Astrocyte of the spinal cord (primary cell): ENCODE measurements around the gene MGST1.
"Not testable (repeated sequence)": the region's sequence is repeated elsewhere in the genome, so short reads cannot be mapped to it uniquely, and the experiment has no call there.

ENCODE experiments used
- DNase-seq: peaks from one replicate; pipeline ENCODE4 v3.0.0; 2011; ENCODE audit warnings: low read depth, low spot score
- H3K4me3 ChIP-seq: 2 replicates; pipeline ENCODE4 v1.5.1; 2011; ENCODE audit warnings: low read depth, mild to moderate bottlenecking, low read length, moderate library complexity
- in situ Hi-C: cut with HindIII; loops from 2 replicates; pipeline ENCODE4 v1.10.0; 2017; ENCODE audit warnings: low sequenced_read_pairs
- TF ChIP-seq, protein P1 (sequence below): IDR thresholded peaks from 2 replicates; pipeline ENCODE4 v1.5.1; 2012; ENCODE audit warnings: low read depth, mild to moderate bottlenecking, low read length, inconsistent platforms

Gene MGST1

DNA sequence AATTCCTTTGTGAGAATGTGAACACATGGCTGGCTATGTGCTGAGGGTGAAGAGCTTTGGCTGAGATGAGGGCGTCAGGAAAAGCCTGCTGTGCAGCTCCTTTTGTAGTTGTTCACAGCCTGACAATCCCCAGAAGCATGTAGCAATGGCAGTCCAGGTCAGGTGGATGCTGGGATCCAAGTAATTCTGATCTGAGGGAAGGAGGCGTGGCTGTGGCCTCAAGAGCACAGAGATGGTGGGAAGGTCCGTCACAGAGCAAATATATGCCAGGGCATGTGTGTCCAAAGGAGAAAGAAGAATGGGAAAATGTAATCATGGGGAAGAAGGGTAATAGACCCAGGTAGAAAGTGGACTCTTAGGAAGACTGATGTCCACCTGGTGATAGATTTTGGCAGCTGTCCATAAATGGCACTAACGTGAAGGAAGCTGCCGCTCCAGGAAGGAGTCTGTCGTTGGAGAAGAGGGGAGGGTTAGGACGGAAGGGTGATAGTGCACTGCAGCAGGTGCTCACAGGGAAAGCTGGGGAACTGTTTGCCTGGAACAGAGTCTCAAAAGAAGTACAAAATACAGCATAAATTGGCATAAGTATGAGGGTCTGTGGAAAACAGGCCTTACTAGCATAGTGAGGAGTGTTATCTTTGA is 13.8 kb downstream of the MGST1 start:
- no peak for DNase-seq
- no peak overlapping the region for H3K4me3 ChIP-seq
- TF ChIP-seq, protein P1, sequence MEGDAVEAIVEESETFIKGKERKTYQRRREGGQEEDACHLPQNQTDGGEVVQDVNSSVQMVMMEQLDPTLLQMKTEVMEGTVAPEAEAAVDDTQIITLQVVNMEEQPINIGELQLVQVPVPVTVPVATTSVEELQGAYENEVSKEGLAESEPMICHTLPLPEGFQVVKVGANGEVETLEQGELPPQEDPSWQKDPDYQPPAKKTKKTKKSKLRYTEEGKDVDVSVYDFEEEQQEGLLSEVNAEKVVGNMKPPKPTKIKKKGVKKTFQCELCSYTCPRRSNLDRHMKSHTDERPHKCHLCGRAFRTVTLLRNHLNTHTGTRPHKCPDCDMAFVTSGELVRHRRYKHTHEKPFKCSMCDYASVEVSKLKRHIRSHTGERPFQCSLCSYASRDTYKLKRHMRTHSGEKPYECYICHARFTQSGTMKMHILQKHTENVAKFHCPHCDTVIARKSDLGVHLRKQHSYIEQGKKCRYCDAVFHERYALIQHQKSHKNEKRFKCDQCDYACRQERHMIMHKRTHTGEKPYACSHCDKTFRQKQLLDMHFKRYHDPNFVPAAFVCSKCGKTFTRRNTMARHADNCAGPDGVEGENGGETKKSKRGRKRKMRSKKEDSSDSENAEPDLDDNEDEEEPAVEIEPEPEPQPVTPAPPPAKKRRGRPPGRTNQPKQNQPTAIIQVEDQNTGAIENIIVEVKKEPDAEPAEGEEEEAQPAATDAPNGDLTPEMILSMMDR, result no peak
- in situ Hi-C loops, result no loop called here

DNA sequence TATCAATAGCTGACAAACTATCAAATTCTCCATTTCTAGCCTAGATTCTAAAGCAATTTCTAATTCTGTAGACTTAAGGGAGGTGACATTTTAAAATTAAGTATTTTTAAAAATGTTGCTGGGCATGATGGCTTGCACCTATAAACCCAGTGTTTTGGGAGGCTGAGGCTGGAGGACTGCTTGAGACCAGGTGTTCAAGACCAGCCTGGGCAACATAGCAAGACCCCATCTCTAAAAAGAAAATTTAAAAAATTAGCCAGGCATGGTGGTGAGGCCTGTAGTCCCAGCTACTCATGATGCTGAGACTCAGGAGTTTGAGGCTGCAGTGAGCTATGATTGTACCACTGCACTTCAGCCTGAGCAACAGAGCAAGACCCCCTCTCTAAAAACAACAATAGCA is 15.1 kb downstream of the MGST1 start:
- TF ChIP-seq, protein P1, result no peak
- no peak overlapping the region for H3K4me3 ChIP-seq
- DNase-seq, result no peak
- in situ Hi-C loops, result no loop called here

DNA sequence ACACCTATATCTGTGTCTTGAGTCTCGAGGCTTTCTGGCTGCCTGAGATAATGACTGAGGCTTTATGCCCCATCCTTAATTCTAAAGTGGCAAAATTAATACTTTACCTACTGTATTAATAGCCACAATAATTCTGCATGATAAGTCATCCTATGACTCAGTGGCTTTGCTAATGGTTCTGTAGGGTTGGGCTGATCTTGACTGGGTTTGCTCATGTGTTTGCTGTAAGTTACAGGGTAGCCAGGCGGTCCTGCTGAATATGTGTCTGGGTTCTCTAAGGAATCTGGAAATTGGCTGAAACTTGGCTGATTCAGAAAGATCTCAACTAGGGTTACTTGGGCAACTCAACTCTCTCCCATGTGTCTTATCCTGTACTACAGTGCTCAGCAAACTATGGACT is 21.7 kb downstream of the MGST1 start:
- H3K4me3 ChIP-seq, result no peak overlapping the region
- in situ Hi-C loops, result no loop called here
- no peak for DNase-seq
- TF ChIP-seq, protein P1, result no peak

DNA sequence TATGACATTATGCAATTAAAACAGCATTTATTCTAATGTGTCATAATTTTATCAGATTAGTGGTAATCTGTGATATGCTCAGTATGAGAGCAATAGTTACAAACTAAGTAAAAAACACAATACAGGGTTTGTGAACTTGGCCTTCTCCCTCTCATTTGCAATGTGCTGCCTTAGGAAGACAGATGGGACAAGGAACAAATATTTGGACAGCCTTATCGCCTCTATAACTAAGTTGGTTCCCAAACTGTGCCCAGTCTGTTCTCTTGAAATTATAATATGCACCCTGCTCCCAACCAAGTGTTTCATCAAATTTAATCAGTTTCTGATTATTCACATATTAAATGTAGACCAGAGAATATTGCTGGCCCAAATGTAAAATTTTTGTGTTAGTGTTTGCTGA is 22.7 kb downstream of the MGST1 start:
- in situ Hi-C loops, result no loop called here
- DNase-seq, result no peak
- H3K4me3 ChIP-seq, result no peak overlapping the region
- TF ChIP-seq, protein P1, result no peak

DNA sequence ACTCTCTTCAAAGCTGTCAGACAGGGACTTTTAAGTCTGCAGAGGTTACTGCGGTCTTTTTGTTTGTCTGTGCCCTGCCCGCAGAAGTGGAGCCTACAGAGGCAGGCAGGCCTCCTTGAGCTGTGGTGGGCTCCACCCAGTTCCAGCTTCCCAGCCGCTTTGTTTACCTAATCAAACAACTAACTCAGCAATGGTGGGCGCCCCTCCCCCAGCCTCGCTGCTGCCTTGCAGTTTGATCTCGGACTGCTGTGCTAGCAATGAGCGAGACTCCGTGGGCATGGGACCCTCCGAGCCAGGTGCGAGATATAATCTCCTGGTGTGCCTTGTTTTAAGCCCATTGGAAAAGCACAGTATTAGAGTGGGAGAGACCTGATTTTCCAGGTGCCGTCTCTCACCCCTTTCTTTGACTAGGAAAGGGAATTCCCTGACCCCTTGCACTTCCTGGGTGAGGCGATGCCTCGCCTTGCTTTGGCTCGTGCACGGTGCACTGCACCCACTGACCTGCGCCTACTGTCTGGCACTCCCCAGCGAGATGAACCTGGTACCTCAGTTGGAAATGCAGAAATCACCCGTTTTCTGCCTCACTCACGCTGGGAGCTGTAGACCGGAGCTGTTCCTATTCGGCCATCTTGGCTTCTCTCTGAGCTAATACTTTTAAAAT is 35.3 kb downstream of the MGST1 start:
- H3K4me3 ChIP-seq, DNase-seq, in situ Hi-C loops: not testable (repeated sequence)

DNA sequence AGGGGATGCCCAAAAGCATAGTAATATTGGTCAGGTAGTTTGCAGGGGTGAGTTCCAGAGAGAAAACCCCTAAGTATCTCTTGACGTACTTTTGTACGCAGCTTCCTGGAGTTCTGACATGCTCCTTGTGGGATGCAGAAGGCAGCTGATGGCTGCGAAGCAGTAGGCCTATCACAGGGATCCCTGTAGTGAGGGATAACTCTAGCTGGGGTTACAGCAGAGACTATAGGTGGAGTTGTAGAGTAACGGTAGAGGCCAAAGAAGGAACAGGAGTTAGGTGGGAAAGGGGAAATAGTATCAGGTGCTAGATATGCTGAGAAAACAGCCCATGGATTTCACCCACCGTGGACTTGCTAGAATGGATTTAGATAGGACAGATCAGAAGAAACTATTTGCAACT is 37.3 kb downstream of the MGST1 start:
- H3K4me3 ChIP-seq, result no peak overlapping the region
- TF ChIP-seq, protein P1, result no peak
- in situ Hi-C loops, result no loop called here
- no peak for DNase-seq
